WTC11 (cell line): ENCODE measurements around the gene LILRB1.
"Not testable (repeated sequence)": the region's sequence is repeated elsewhere in the genome, so short reads cannot be mapped to it uniquely, and the experiment has no call there.

ENCODE experiments used
- CTCF ChIP-seq: fragments of 200-600 bp; IDR thresholded peaks from 2 replicates; pipeline ENCODE4 v1.8.0; 2022; ENCODE audit warnings: antibody characterized with exemption
- ESRRA ChIP-seq: sonication (generic); formaldehyde crosslinking; IDR thresholded peaks from 2 replicates; pipeline ENCODE4 v1.8.1; 2022; ENCODE audit warnings: mild to moderate bottlenecking, missing genetic modification reagents, borderline replicate concordance
- FOXP4 ChIP-seq: sonication (generic); formaldehyde crosslinking; IDR thresholded peaks from 2 replicates; pipeline ENCODE4 v1.8.0; 2022; ENCODE audit warnings: mild to moderate bottlenecking, missing genetic modification reagents
- NR1H2 ChIP-seq: sonication (generic); formaldehyde crosslinking; IDR thresholded peaks from 2 replicates; pipeline ENCODE4 v1.9.0; 2021; ENCODE audit warnings: mild to moderate bottlenecking, moderate library complexity, missing genetic modification reagents
- TEAD1 ChIP-seq: sonication (generic); formaldehyde crosslinking; IDR thresholded peaks from 2 replicates; pipeline ENCODE4 v1.8.0; 2022; ENCODE audit warnings: mild to moderate bottlenecking, missing genetic modification reagents
- USF2 ChIP-seq: sonication (generic); formaldehyde crosslinking; IDR thresholded peaks from 2 replicates; pipeline ENCODE4 v1.8.1; 2023; ENCODE audit warnings: mild to moderate bottlenecking, missing genetic modification reagents, moderate library complexity
- ZNF138 ChIP-seq: sonication (generic); formaldehyde crosslinking; conservative IDR thresholded peaks from 2 replicates; pipeline ENCODE4 v1.8.1; 2022; ENCODE audit warnings: mild to moderate bottlenecking, moderate library complexity, missing genetic modification reagents
- ZNF232 ChIP-seq: sonication (generic); formaldehyde crosslinking; IDR thresholded peaks from 2 replicates; pipeline ENCODE4 v1.8.0; 2022; ENCODE audit warnings: mild to moderate bottlenecking, missing genetic modification reagents
- ZNF423 ChIP-seq: fragments of 250-450 bp; sonication (Bioruptor Pico); IDR thresholded peaks from 2 replicates; pipeline ENCODE4 v2.1.2; 2022; ENCODE audit warnings: mild to moderate bottlenecking, moderate library complexity
- TF ChIP-seq, protein P1 (sequence below): sonication (generic); formaldehyde crosslinking; IDR thresholded peaks from 2 replicates; pipeline ENCODE4 v1.8.1; 2022; ENCODE audit warnings: mild to moderate bottlenecking, moderate library complexity, missing genetic modification reagents
- TF ChIP-seq, protein P2 (sequence below): sonication (generic); formaldehyde crosslinking; IDR thresholded peaks from 2 replicates; pipeline ENCODE4 v1.8.0; 2022; ENCODE audit warnings: mild to moderate bottlenecking, missing genetic modification reagents
- TF ChIP-seq, protein P3 (sequence below): sonication (generic); formaldehyde crosslinking; IDR thresholded peaks from 2 replicates; pipeline ENCODE4 v1.8.1; 2023; ENCODE audit warnings: mild to moderate bottlenecking, moderate library complexity, missing genetic modification reagents
- TF ChIP-seq, protein P4 (sequence below): sonication (generic); formaldehyde crosslinking; IDR thresholded peaks from 2 replicates; pipeline ENCODE4 v1.8.1; 2022; ENCODE audit warnings: low read depth, missing genetic modification reagents, borderline replicate concordance

DNA sequence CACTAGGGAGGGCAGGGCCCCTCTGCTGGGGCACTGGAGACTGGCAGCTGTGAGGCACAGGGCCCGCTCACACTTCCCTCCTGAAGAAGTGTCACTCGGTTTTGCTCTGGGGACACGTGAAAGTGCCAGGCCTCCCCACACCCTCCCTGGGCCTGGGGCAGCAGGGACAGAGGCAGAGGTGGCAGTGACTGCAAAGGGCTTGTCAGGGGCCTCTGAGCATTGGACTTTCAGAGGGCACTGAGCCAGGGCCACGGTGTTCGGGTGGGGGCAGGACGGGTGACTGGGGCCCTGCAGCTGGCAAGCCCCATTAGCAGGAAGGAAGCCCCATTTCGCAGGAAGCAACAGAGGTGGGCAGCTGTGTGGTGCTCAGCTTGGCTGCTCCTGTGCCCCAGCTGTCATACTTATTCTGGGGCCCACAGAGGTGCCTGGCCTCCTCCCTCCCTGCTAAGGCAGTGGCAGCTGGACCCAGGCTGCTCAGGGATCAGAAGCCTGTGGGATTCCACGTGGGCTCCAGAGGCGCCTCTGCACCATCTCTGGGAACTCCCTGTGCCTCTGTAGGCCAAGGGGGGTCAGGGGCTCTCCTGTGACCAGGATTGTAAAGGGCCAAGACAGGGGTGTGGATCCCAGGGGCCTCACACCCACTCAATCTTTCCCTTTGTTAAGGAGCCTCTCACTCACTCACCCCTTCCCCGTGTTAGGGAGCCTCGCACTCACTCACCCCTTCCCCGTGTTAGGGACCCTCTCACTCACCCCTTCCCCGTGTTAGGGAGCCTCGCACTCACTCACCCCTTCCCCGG is 5.2 kb upstream of the LILRB1 start:
- TF ChIP-seq, protein P1, sequence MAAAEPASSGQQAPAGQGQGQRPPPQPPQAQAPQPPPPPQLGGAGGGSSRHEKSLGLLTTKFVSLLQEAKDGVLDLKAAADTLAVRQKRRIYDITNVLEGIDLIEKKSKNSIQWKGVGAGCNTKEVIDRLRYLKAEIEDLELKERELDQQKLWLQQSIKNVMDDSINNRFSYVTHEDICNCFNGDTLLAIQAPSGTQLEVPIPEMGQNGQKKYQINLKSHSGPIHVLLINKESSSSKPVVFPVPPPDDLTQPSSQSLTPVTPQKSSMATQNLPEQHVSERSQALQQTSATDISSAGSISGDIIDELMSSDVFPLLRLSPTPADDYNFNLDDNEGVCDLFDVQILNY (CRISPR knock-in tag) = not testable (repeated sequence)
- not testable (repeated sequence) for TF ChIP-seq ZNF232 (CRISPR knock-in tag); CTCF; TEAD1 (CRISPR knock-in tag); ESRRA (CRISPR knock-in tag); NR1H2; ZNF138 (CRISPR knock-in tag); USF2 (CRISPR knock-in tag); ZNF423 (CRISPR knock-in tag); FOXP4
- TF ChIP-seq, protein P2, sequence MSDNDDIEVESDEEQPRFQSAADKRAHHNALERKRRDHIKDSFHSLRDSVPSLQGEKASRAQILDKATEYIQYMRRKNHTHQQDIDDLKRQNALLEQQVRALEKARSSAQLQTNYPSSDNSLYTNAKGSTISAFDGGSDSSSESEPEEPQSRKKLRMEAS (CRISPR knock-in tag) = not testable (repeated sequence)
- TF ChIP-seq, protein P3, sequence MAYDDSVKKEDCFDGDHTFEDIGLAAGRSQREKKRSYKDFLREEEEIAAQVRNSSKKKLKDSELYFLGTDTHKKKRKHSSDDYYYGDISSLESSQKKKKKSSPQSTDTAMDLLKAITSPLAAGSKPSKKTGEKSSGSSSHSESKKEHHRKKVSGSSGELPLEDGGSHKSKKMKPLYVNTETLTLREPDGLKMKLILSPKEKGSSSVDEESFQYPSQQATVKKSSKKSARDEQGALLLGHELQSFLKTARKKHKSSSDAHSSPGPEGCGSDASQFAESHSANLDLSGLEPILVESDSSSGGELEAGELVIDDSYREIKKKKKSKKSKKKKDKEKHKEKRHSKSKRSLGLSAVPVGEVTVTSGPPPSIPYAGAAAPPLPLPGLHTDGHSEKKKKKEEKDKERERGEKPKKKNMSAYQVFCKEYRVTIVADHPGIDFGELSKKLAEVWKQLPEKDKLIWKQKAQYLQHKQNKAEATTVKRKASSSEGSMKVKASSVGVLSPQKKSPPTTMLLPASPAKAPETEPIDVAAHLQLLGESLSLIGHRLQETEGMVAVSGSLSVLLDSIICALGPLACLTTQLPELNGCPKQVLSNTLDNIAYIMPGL = not testable (repeated sequence)
- TF ChIP-seq, protein P4, sequence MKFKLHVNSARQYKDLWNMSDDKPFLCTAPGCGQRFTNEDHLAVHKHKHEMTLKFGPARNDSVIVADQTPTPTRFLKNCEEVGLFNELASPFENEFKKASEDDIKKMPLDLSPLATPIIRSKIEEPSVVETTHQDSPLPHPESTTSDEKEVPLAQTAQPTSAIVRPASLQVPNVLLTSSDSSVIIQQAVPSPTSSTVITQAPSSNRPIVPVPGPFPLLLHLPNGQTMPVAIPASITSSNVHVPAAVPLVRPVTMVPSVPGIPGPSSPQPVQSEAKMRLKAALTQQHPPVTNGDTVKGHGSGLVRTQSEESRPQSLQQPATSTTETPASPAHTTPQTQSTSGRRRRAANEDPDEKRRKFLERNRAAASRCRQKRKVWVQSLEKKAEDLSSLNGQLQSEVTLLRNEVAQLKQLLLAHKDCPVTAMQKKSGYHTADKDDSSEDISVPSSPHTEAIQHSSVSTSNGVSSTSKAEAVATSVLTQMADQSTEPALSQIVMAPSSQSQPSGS = not testable (repeated sequence)
